GM18508 (cell line): ENCODE results near the gene THOC6.
A peak's percentile ranks its signal among the peaks of the same experiment; 100 is the strongest.
"Not testable (repeated sequence)": the region's sequence is repeated elsewhere in the genome, so short reads cannot be mapped to it uniquely, and the experiment has no call there.

Experiments
- ATAC-seq: cut with Tn5 transposase; IDR thresholded peaks from one replicate; pipeline ENCODE4 v1.9.1; 2021; ENCODE audit warnings: moderate number of reproducible peaks; ENCODE audit not compliant: insufficient read depth, unreplicated experiment

Gene THOC6

DNA sequence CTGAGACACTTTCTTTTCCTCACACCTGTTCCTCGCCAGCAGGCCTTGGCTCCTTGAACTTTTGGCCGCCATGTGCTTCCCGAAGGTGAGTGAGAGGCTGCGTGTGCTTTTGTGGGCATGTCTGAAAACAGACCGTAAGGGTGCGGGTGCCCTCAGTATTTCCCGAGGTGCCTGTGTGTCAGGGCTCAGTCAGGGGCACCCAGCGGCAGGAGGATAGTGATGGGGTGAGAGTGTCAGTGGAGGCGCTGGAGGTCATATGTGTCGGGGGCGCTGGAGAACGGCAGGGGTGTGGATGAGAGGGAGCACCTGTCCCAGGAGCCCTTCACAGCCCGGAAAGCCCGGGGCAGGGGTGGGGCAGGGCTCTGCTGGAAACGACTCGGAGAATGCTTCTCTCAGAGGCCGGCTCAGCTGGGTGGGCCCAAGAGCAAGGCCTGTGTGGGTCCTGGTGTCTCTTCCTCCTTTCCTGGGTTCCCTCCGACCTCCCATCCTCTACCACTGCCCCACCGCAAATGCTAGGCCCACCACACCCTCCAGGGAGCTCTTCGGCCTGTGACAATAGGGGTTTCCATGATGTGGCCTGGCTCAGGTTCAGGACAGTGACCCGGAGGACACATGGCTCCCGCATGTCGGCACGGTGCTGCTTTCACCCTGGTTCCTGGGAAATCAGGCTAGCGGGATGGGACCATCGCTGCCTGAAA is 42.1 kb downstream of the THOC6 start:
- no peak for ATAC-seq

GRCh38 chr16:3066440-3066748 is 42.6 kb downstream of the THOC6 start:
- no peak for ATAC-seq

GRCh38 chr16:3068487-3068886 is 44.7 kb downstream of the THOC6 start:
- no peak for ATAC-seq

- not testable (repeated sequence) for ATAC-seq
Measured at GRCh38 chr16:3069146-3069545, 45.3 kb downstream of the THOC6 start.

- no peak for ATAC-seq
Measured at GRCh38 chr16:3070608-3071111, 46.8 kb downstream of the THOC6 start.

GRCh38 chr16:3071655-3072054 is 47.8 kb downstream of the THOC6 start:
- ATAC-seq, result no peak

DNA sequence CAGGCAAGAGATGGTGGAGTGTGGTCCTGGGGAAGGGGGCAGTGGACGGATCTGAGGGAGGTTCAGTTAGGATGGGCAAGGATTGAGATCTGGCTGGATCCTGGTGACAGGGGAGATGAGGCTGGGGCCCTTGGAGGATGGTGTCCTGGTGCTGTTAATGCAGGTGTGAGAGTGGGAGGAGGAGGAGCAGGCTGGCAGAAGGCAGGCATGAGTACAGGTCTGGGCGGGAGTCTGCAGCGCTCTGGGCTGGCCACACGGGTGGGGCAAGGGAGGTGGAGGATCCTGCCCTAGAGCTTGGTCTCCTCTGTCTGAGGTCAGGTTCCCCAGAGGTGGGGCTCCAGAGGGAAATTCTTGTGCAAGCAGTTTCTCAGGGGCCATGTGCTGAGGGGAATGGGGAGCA is 48.3 kb downstream of the THOC6 start:
- ATAC-seq, result not testable (repeated sequence)

- not testable (repeated sequence) for ATAC-seq
Measured at GRCh38 chr16:3072576-3073263, 48.9 kb downstream of the THOC6 start.

DNA sequence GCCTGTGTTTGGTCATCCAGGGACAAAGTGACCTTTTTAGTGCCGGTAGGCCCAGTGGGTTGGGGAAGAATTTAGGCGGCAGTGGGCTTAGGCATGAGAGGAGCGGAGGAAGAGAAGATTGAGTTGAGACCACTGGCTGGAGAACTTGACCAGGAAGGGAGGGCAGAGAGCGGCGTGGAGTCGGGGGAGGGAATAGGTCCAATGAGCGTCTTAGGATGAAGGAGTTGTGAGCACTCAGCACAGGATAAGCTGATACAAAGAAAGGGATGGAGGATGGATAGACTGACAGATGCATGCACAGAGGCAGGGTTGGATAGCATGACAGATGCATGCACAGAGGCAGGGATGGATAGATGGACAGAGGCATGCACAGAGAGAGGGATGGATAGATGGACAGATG is 49.6 kb downstream of the THOC6 start:
- ATAC-seq, result no peak

DNA sequence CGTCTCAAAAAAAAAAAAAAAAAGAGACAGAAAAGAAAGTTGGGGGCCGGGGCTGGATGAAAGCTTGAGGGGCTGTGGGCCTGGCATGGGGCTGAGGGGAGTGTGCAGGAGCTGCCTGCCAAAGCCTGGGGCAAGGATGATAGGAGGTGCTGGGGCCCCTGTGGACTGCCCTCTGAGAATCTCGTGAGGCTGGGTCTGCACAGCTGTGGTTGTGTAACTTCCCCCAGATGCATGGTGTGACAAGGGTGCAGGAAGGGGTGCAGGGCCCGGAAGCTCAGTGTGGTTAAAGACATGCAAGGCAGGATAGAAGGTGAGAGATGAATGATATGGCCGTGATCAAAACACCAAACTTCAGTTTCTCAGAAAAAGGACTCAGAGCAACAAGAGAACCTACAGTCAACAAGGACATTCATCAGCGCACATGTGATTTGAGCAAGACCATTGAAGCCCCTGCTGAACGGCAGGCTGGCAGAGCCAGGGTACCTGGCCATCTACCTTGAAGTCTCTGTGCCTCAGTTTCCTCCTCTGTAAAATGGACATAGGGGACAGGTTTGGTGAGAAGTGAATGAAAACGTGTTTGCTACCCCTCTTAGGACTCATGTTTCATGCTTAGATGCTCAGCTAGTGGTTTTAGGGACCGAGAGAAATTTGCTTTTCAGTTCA is 51.2 kb downstream of the THOC6 start:
- ATAC-seq, result peak; percentile 49

- ATAC-seq, result no peak
Measured at GRCh38 chr16:3075523-3075915, 51.7 kb downstream of the THOC6 start.

DNA sequence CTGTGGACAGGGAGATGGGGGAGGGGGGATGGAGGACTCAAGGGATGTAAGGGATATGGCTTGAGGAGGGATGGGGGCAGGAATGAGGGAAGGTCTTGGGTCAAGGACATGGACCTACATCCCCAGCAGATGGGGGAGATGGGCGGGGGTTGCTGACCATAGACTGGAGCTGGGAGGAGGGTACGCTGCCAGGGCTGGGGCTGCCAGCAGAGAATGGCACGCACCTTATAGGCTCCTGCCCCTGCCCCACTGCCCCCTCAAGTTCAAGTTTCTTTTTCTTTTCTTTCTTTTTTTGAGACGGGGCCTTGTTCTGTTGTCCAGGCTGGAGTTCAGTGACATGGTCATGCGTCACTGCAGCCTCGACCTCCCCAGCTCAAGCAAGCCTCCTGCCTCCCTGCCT is 52.1 kb downstream of the THOC6 start:
- ATAC-seq, result not testable (repeated sequence)

DNA sequence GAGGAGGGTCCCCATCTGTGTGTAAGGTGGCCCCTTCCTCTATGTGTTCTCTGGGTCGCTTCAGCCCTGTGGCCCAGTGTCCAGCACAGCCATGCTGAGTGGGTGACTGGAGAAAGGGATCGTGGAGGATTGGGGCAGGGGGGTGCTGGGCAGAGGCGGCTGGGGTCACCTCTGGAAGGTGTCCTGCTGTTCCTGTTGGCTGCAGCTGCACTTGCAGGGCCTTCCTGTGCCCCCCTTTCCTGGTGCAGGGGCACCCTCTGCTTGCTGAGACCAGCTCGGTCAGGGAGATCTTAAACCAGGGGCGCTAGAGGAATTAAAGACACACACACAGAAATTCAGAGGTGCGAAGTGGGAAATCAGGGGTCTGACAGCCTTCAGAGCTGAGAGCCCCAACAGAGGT is 52.7 kb downstream of the THOC6 start:
- no peak for ATAC-seq
